ENCODE data around the gene KCNJ15. TPM values are rescaled to one million over a fixed set of nuclear protein-coding genes. Genes with fewer than 3 reads are reported as not detected.

KCNJ15 gene
- total and polyA plus RNA-seq, 2 donors, result 1.1 to 1.3 TPM

GRCh38 chr21:38351176-38351959 is 94.6 kb downstream of the KCNJ15 start:
- H3K27ac ChIP-seq (ENCODE audit: low read depth in 1 of 2, low read length in 1 of 2), result no peak overlapping the region
- peaks cover 0 to 4% of the 10 kb centered on the region in 2 donors for H3K27me3 ChIP-seq (ENCODE audit: control insufficient read depth in 2 of 2, insufficient read depth in 1 of 2, low read length in 1 of 2)
- WGBS, result 92% methylated on average over 16 of the region's 16 CpGs
- no peaks in the 10 kb centered on the region for H3K36me3 ChIP-seq (ENCODE audit: control insufficient read depth in 2 of 2, insufficient read depth in 2 of 2, low read length in 1 of 2)
- no peak for DNase-seq (ENCODE audit: low read depth in 6 of 9, low spot score in 9 of 9)
- no peak overlapping the region for H3K4me3 ChIP-seq (ENCODE audit: low read length in 2 of 2)
- peaks cover 0 to 5% of the 10 kb centered on the region in 2 donors for H3K4me1 ChIP-seq (ENCODE audit: control insufficient read depth in 2 of 2, insufficient read depth in 2 of 2, low read length in 2 of 2)
- H3K9me3 ChIP-seq (ENCODE audit: control insufficient read depth in 2 of 2, insufficient read depth in 1 of 2, low read length in 1 of 2), result no peaks in the 10 kb centered on the region

GRCh38 chr21:38351961-38352521 is 95.2 kb downstream of the KCNJ15 start:
- DNase-seq (ENCODE audit: low read depth in 6 of 9, low spot score in 9 of 9), result no peak
- WGBS, result 29% methylated on average over 10 of the region's 10 CpGs
- no peaks in the 10 kb centered on the region for H3K9me3 ChIP-seq (ENCODE audit: control insufficient read depth in 2 of 2, insufficient read depth in 1 of 2, low read length in 1 of 2)
- no peak overlapping the region for H3K4me3 ChIP-seq (ENCODE audit: low read length in 2 of 2)
- peaks cover 0 to 5% of the 10 kb centered on the region in 2 donors for H3K4me1 ChIP-seq (ENCODE audit: control insufficient read depth in 2 of 2, insufficient read depth in 2 of 2, low read length in 2 of 2)
- no peak overlapping the region for H3K27ac ChIP-seq (ENCODE audit: low read depth in 1 of 2, low read length in 1 of 2)
- H3K36me3 ChIP-seq (ENCODE audit: control insufficient read depth in 2 of 2, insufficient read depth in 2 of 2, low read length in 1 of 2), result no peaks in the 10 kb centered on the region
- H3K27me3 ChIP-seq (ENCODE audit: control insufficient read depth in 2 of 2, insufficient read depth in 1 of 2, low read length in 1 of 2), result peaks cover 0 to 4% of the 10 kb centered on the region in 2 donors

DNA sequence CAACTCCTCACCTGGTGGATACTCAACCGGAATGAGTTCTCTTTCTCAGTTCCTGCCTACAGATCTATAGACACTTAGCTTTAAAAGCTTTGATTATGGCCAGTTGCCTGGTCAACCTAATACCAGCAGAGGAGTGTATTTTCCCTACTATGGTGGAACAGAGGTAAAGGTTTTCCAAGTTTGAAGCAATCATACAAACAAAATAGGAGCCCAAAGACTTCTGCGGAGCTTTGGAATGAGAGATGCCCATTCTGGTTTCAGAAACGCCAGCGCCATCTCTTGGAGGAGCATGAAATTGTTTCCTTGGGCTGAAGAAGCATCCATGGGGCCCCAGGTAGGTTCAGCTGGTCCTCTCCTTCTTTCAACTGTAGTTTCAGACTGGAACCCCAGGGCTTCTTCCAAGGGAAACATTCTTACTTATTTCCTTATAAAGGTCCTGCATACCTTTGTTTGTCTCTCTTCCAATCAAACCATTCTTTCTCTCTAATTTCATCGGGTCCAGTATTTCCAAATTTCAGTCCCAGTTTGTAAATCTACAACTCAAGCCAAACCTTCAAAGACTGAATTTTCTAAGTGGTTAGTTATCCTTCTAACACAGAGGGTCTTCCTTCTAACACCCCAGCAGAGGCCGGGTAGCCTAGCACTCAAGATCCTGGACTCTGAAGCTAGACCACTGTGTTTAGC is 95.9 kb downstream of the KCNJ15 start:
- H3K27me3 ChIP-seq (ENCODE audit: control insufficient read depth in 2 of 2, insufficient read depth in 1 of 2, low read length in 1 of 2), result peaks cover 0 to 4% of the 10 kb centered on the region in 2 donors
- DNase-seq (ENCODE audit: low read depth in 6 of 9, low spot score in 9 of 9), result peak in 2 of 9 donors; percentile 13 to 47
- 51% methylated on average over 6 of the region's 6 CpGs for WGBS
- H3K9me3 ChIP-seq (ENCODE audit: control insufficient read depth in 2 of 2, insufficient read depth in 1 of 2, low read length in 1 of 2), result no peaks in the 10 kb centered on the region
- H3K4me3 ChIP-seq (ENCODE audit: low read length in 2 of 2), result no peak overlapping the region
- H3K36me3 ChIP-seq (ENCODE audit: control insufficient read depth in 2 of 2, insufficient read depth in 2 of 2, low read length in 1 of 2), result no peaks in the 10 kb centered on the region
- H3K27ac ChIP-seq (ENCODE audit: low read depth in 1 of 2, low read length in 1 of 2), result no peak overlapping the region
- peaks cover 0 to 5% of the 10 kb centered on the region in 2 donors for H3K4me1 ChIP-seq (ENCODE audit: control insufficient read depth in 2 of 2, insufficient read depth in 2 of 2, low read length in 2 of 2)

GRCh38 chr21:38354231-38354630 is 97.4 kb downstream of the KCNJ15 start:
- Histone ChIP-seq H3K27ac (ENCODE audit: low read depth in 1 of 2, low read length in 1 of 2) (no peak overlapping the region), H3K4me3 (ENCODE audit: low read length in 2 of 2) (no peak overlapping the region), H3K36me3 (ENCODE audit: control insufficient read depth in 2 of 2, insufficient read depth in 2 of 2, low read length in 1 of 2) (no peaks in the 10 kb centered on the region), H3K4me1 (ENCODE audit: control insufficient read depth in 2 of 2, insufficient read depth in 2 of 2, low read length in 2 of 2) (peaks cover 0 to 5% of the 10 kb centered on the region in 2 donors), H3K9me3 (ENCODE audit: control insufficient read depth in 2 of 2, insufficient read depth in 1 of 2, low read length in 1 of 2) (no peaks in the 10 kb centered on the region), H3K27me3 (ENCODE audit: control insufficient read depth in 2 of 2, insufficient read depth in 1 of 2, low read length in 1 of 2) (peaks cover 0 to 4% of the 10 kb centered on the region in 2 donors)
- no peak for DNase-seq (ENCODE audit: low read depth in 6 of 9, low spot score in 9 of 9)
- 98% methylated on average over 10 of the region's 10 CpGs for WGBS

GRCh38 chr21:38354746-38355145 is 98.0 kb downstream of the KCNJ15 start:
- no peak for DNase-seq (ENCODE audit: low read depth in 6 of 9, low spot score in 9 of 9)
- H3K36me3 ChIP-seq (ENCODE audit: control insufficient read depth in 2 of 2, insufficient read depth in 2 of 2, low read length in 1 of 2), result no peaks in the 10 kb centered on the region
- H3K9me3 ChIP-seq (ENCODE audit: control insufficient read depth in 2 of 2, insufficient read depth in 1 of 2, low read length in 1 of 2), result no peaks in the 10 kb centered on the region
- WGBS, result 92% methylated on average over 2 of the region's 2 CpGs
- peaks cover 0 to 4% of the 10 kb centered on the region in 2 donors for H3K27me3 ChIP-seq (ENCODE audit: control insufficient read depth in 2 of 2, insufficient read depth in 1 of 2, low read length in 1 of 2)
- no peak overlapping the region for H3K4me3 ChIP-seq (ENCODE audit: low read length in 2 of 2)
- H3K27ac ChIP-seq (ENCODE audit: low read depth in 1 of 2, low read length in 1 of 2), result no peak overlapping the region
- H3K4me1 ChIP-seq (ENCODE audit: control insufficient read depth in 2 of 2, insufficient read depth in 2 of 2, low read length in 2 of 2), result peaks cover 0 to 5% of the 10 kb centered on the region in 2 donors

GRCh38 chr21:38355353-38355752 is 98.6 kb downstream of the KCNJ15 start:
- H3K9me3 ChIP-seq (ENCODE audit: control insufficient read depth in 2 of 2, insufficient read depth in 1 of 2, low read length in 1 of 2), result no peaks in the 10 kb centered on the region
- H3K4me1 ChIP-seq (ENCODE audit: control insufficient read depth in 2 of 2, insufficient read depth in 2 of 2, low read length in 2 of 2), result peaks cover 0 to 5% of the 10 kb centered on the region in 2 donors
- no peaks in the 10 kb centered on the region for H3K36me3 ChIP-seq (ENCODE audit: control insufficient read depth in 2 of 2, insufficient read depth in 2 of 2, low read length in 1 of 2)
- H3K27ac ChIP-seq (ENCODE audit: low read depth in 1 of 2, low read length in 1 of 2), result no peak overlapping the region
- WGBS, result 98% methylated on average over 4 of the region's 4 CpGs
- peaks cover 0 to 4% of the 10 kb centered on the region in 2 donors for H3K27me3 ChIP-seq (ENCODE audit: control insufficient read depth in 2 of 2, insufficient read depth in 1 of 2, low read length in 1 of 2)
- H3K4me3 ChIP-seq (ENCODE audit: low read length in 2 of 2), result no peak overlapping the region
- no peak for DNase-seq (ENCODE audit: low read depth in 6 of 9, low spot score in 9 of 9)

DNA sequence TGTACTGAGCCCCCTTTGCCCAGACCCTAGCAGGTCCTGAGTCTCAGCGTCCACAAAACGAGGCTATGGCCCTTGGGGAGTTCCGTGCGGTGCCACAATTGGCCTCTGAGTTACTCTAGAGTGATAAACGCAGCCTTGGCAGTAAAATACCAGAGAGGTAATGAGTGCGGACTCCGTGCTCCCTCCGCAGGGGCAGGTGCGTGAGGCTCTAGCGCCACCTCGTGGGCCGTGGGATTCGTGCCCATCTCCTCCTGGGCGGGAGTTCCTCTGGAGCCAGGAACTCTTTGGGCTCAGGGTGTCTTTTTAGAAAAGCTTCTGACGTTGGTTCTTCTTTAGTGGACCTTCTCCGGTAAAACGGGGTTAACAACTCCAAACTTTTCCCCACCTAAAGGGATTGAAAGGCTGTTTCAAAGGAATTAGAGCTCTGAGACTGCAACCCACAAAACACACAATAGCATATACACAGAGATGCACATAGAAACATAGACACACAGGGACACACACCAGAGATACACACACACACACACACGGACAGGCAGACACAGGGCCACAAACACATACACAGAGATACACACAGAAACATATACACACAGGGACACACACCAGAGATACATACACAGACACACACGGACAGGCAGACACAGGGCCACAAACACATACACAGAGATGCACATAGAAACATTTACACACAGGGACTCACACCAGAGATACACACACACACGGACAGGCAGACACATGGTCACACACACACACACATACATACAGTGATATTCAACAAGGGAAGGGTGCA is 99.4 kb downstream of the KCNJ15 start:
- Histone ChIP-seq H3K4me3 (ENCODE audit: low read length in 2 of 2) (no peak overlapping the region), H3K27me3 (ENCODE audit: control insufficient read depth in 2 of 2, insufficient read depth in 1 of 2, low read length in 1 of 2) (peaks cover 0 to 4% of the 10 kb centered on the region in 2 donors), H3K27ac (ENCODE audit: low read depth in 1 of 2, low read length in 1 of 2) (no peak overlapping the region), H3K36me3 (ENCODE audit: control insufficient read depth in 2 of 2, insufficient read depth in 2 of 2, low read length in 1 of 2) (no peaks in the 10 kb centered on the region), H3K9me3 (ENCODE audit: control insufficient read depth in 2 of 2, insufficient read depth in 1 of 2, low read length in 1 of 2) (no peaks in the 10 kb centered on the region), H3K4me1 (ENCODE audit: control insufficient read depth in 2 of 2, insufficient read depth in 2 of 2, low read length in 2 of 2) (peaks cover 0 to 5% of the 10 kb centered on the region in 2 donors)
- DNase-seq (ENCODE audit: low read depth in 6 of 9, low spot score in 9 of 9), result peak in 7 of 9 donors; percentile 44 to 82 (median 65)
- WGBS, result 13% methylated on average over 20 of the region's 20 CpGs

Measured in thymus (tissue), 11 donors.